Middle frontal gyrus (tissue), 1 donor: ENCODE data around the gene BCL11B.

Source experiments
- DNase-seq: peaks from one replicate; pipeline ENCODE4 v3.0.0-alpha.2; 2015; ENCODE audit warnings: low spot score; ENCODE audit errors: extremely low spot score

Gene BCL11B

GRCh38 chr14:99168330-99168729 lies 103.7 kb downstream of the BCL11B start:
- no peak for DNase-seq

- no peak for DNase-seq
Measured at GRCh38 chr14:99166506-99166905, 105.5 kb downstream of the BCL11B start.

- DNase-seq, result no peak
Measured at GRCh38 chr14:99164712-99165111, 107.3 kb downstream of the BCL11B start.

GRCh38 chr14:99163446-99163845 lies 108.6 kb downstream of the BCL11B start:
- DNase-seq, result no peak

GRCh38 chr14:99159341-99160340 lies 112.4 kb downstream of the BCL11B start:
- no peak for DNase-seq

- DNase-seq, result no peak
Measured at GRCh38 chr14:99158646-99159165, 113.3 kb downstream of the BCL11B start.

GRCh38 chr14:99158150-99158549 lies 113.8 kb downstream of the BCL11B start:
- no peak for DNase-seq

GRCh38 chr14:99157676-99158075 lies 114.3 kb downstream of the BCL11B start:
- DNase-seq, result no peak

GRCh38 chr14:99157246-99157645 lies 114.8 kb downstream of the BCL11B start:
- no peak for DNase-seq

- no peak for DNase-seq
Measured at GRCh38 chr14:99156814-99157213, 115.2 kb downstream of the BCL11B start.

- no peak for DNase-seq
Measured at GRCh38 chr14:99156090-99156425, 115.9 kb downstream of the BCL11B start.

- no peak for DNase-seq
Measured at GRCh38 chr14:99155173-99156089, 116.6 kb downstream of the BCL11B start.

GRCh38 chr14:99150236-99150635 lies 121.8 kb downstream of the BCL11B start:
- DNase-seq, result no peak

- DNase-seq, result no peak
Measured at GRCh38 chr14:99148861-99149610, 123.0 kb downstream of the BCL11B start.

GRCh38 chr14:99148131-99148530 lies 123.9 kb downstream of the BCL11B start:
- DNase-seq, result no peak

GRCh38 chr14:99147366-99147740 lies 124.6 kb downstream of the BCL11B start:
- DNase-seq, result no peak

- DNase-seq, result no peak
Measured at GRCh38 chr14:99146616-99147365, 125.2 kb downstream of the BCL11B start.

GRCh38 chr14:99145307-99145706 lies 126.7 kb downstream of the BCL11B start:
- no peak for DNase-seq

GRCh38 chr14:99143793-99144192 lies 128.2 kb downstream of the BCL11B start:
- DNase-seq, result no peak

GRCh38 chr14:99143126-99143525 lies 128.9 kb downstream of the BCL11B start:
- DNase-seq, result no peak
